PC-3 (cell line): Measurements from ENCODE around the gene USP3. TPM values are rescaled to one million over a fixed set of nuclear protein-coding genes. Genes with fewer than 3 reads are reported as not detected.
"Not testable (repeated sequence)": the region's sequence is repeated elsewhere in the genome, so short reads cannot be mapped to it uniquely, and the experiment has no call there.

Experiments used
- ATAC-seq: fragments of 200-7000 bp; cut with Tn5 transposase; 2 replicates; pipeline ENCODE4 v1.9.1; 2020; ENCODE audit warnings: mild to moderate bottlenecking, moderate library complexity
- BruUV-seq: library from RNA; stranded (reverse); fragments of 400-500 nt; replicated peaks from 2 replicates; lab custom pipeline; 2021; lab: Mats Ljungman, UMichigan
- CTCF ChIA-PET: fragments of 300-600 bp; sonication (Branson Sonifier 250); formaldehyde crosslinking; loops from one replicate; lab custom pipeline; 2022; ENCODE audit warnings: antibody characterized with exemption; lab: Charles Lee
- POLR2A ChIA-PET: fragments of 300-600 bp; sonication (Branson Sonifier 250); formaldehyde crosslinking; loops from one replicate; lab custom pipeline; 2022; ENCODE audit warnings: antibody characterized with exemption; ENCODE audit not compliant: unreplicated experiment; lab: Charles Lee
- DNase-seq: peaks from one replicate; pipeline ENCODE4 v3.0.0-alpha.2; 2015
- H2AFZ ChIP-seq: fragments of 300-600 bp; sonication (generic); 2 replicates; pipeline ENCODE4 v1.6.0; 2016; ENCODE audit warnings: antibody characterized with exemption, low read length
- H3F3A ChIP-seq: fragments of 300-600 bp; sonication (generic); one replicate; pipeline ENCODE4 v1.6.0; 2017; ENCODE audit warnings: antibody characterized with exemption, low read length, control low read depth, mild to moderate bottlenecking; ENCODE audit not compliant: unreplicated experiment
- H3K27ac ChIP-seq: fragments of 300-600 bp; sonication (generic); 2 replicates; pipeline ENCODE4 v1.5.1; 2016; ENCODE audit warnings: mild to moderate bottlenecking, low read length
- H3K27me3 ChIP-seq: fragments of 300-600 bp; sonication (generic); 2 replicates; pipeline ENCODE4 v1.6.1; 2016; ENCODE audit warnings: low read length, mixed read lengths
- H3K36me3 ChIP-seq: fragments of 300-600 bp; sonication (generic); 2 replicates; pipeline ENCODE4 v1.6.1; 2016; ENCODE audit warnings: low read depth, mixed run types, low read length, mixed read lengths
- H3K4me1 ChIP-seq: fragments of 300-600 bp; sonication (generic); 2 replicates; pipeline ENCODE4 v1.5.1; 2016; ENCODE audit warnings: low read length; ENCODE audit not compliant: insufficient read depth
- H3K4me2 ChIP-seq: fragments of 300-600 bp; sonication (generic); 2 replicates; pipeline ENCODE4 v1.6.0; 2016; ENCODE audit warnings: low read length
- H3K4me3 ChIP-seq: fragments of 300-600 bp; sonication (generic); 2 replicates; pipeline ENCODE4 v1.5.1; 2016; ENCODE audit warnings: mild to moderate bottlenecking, low read length, mixed read lengths
- H3K79me2 ChIP-seq: fragments of 300-600 bp; sonication (generic); 2 replicates; pipeline ENCODE4 v1.6.1; 2017; ENCODE audit warnings: low read length, mixed read lengths
- H3K9ac ChIP-seq: fragments of 300-600 bp; sonication (generic); 2 replicates; pipeline ENCODE4 v1.6.0; 2016; ENCODE audit warnings: mild to moderate bottlenecking, low read length
- H3K9me2 ChIP-seq: fragments of 300-600 bp; sonication (generic); replicated peaks from 2 replicates; pipeline ENCODE4 v1.6.1; 2016; ENCODE audit warnings: mixed run types, low read length, mixed read lengths
- H3K9me3 ChIP-seq: fragments of 300-600 bp; sonication (generic); 2 replicates; pipeline ENCODE4 v1.6.1; 2016; ENCODE audit warnings: low read length, mixed read lengths
- H4K20me1 ChIP-seq: fragments of 300-600 bp; sonication (generic); 2 replicates; pipeline ENCODE4 v1.6.1; 2016; ENCODE audit warnings: low read length, mixed read lengths
- EZH2 ChIP-seq: fragments of 300-600 bp; sonication (generic); IDR thresholded peaks from one replicate; pipeline ENCODE4 v1.6.1; 2017; ENCODE audit warnings: antibody characterized with exemption, mild to moderate bottlenecking, low read length; ENCODE audit not compliant: unreplicated experiment
- EZH2phosphoT487 ChIP-seq: fragments of 300-600 bp; sonication (generic); IDR thresholded peaks from 2 replicates; pipeline ENCODE4 v1.6.1; 2018; ENCODE audit warnings: mild to moderate bottlenecking, antibody characterized with exemption, low read length, borderline replicate concordance
- intact Hi-C: fragments of 100-400 bp; cut with micrococcal nuclease; formaldehyde crosslinking; loops from 2 replicates; pipeline ENCODE4 v1.9.0; 2023
- total RNA-seq: library from RNA; depleted of rRNA; stranded (reverse); fragments of >200 nt; gene quantifications from 2 replicates; pipeline ENCODE4 v1.2.3, GENCODE V29; 2014
- TF ChIP-seq, protein P1 (sequence below): fragments of 300-600 bp; sonication (generic); conservative IDR thresholded peaks from 2 replicates; pipeline ENCODE4 v1.5.1; 2017; ENCODE audit warnings: antibody characterized with exemption, low read depth, mild to moderate bottlenecking, low read length

The USP3 gene
- total RNA-seq, 1 experiment from 2014 or later = 26.9 TPM

DNA sequence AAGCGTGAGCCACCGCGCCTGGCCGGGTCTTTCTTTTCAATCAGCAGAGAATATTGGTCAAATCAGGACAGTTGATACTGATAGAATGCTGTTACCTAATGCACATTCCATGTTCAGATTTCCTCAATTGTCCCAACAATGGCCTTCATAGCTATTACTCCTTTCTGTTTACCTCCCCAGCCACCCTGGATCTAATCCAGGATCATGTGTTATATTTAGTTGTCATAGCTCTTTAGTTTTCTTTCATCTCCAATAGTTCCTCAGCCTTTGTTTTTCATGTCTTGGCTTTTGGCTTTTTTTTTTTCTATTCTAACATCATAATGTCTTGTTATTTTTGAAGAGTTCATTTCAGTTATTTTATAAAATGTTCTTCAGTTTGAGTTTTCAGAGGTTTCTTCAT, 14.6 kb downstream of the USP3 start:
- no peak overlapping the region for H3K4me3 ChIP-seq
- no peaks in the 10 kb centered on the region for H3K9me3 ChIP-seq
- no peaks in the 10 kb centered on the region for H3K36me3 ChIP-seq
- H4K20me1 ChIP-seq = peaks cover 87% of the 10 kb centered on the region
- no peak overlapping the region for H3K27ac ChIP-seq
- H3F3A ChIP-seq = no peaks in the 10 kb centered on the region
- no peaks in the 10 kb centered on the region for H3K27me3 ChIP-seq
- no peak overlapping the region for H3K4me2 ChIP-seq
- CTCF ChIA-PET = no interaction called here
- peaks cover 42% of the 10 kb centered on the region for H3K4me1 ChIP-seq
- peaks cover 100% of the 10 kb centered on the region for H3K79me2 ChIP-seq
- intact Hi-C loops = no loop called here
- TF ChIP-seq EZH2 = no peak
- TF ChIP-seq, protein P1, sequence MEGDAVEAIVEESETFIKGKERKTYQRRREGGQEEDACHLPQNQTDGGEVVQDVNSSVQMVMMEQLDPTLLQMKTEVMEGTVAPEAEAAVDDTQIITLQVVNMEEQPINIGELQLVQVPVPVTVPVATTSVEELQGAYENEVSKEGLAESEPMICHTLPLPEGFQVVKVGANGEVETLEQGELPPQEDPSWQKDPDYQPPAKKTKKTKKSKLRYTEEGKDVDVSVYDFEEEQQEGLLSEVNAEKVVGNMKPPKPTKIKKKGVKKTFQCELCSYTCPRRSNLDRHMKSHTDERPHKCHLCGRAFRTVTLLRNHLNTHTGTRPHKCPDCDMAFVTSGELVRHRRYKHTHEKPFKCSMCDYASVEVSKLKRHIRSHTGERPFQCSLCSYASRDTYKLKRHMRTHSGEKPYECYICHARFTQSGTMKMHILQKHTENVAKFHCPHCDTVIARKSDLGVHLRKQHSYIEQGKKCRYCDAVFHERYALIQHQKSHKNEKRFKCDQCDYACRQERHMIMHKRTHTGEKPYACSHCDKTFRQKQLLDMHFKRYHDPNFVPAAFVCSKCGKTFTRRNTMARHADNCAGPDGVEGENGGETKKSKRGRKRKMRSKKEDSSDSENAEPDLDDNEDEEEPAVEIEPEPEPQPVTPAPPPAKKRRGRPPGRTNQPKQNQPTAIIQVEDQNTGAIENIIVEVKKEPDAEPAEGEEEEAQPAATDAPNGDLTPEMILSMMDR = no peak
- ATAC-seq (no peak), DNase-seq (no peak)
- H2AFZ ChIP-seq = no peak overlapping the region
- no peaks in the 10 kb centered on the region for H3K9me2 ChIP-seq
- H3K9ac ChIP-seq = no peak overlapping the region
- no TSS peak for BruUV-seq
- POLR2A ChIA-PET = interaction anchor here (0.7 kb wide), 1 partner anchor 113 kb away, joined by 5 read pairs; no protein-coding TSS in a partner anchor

DNA sequence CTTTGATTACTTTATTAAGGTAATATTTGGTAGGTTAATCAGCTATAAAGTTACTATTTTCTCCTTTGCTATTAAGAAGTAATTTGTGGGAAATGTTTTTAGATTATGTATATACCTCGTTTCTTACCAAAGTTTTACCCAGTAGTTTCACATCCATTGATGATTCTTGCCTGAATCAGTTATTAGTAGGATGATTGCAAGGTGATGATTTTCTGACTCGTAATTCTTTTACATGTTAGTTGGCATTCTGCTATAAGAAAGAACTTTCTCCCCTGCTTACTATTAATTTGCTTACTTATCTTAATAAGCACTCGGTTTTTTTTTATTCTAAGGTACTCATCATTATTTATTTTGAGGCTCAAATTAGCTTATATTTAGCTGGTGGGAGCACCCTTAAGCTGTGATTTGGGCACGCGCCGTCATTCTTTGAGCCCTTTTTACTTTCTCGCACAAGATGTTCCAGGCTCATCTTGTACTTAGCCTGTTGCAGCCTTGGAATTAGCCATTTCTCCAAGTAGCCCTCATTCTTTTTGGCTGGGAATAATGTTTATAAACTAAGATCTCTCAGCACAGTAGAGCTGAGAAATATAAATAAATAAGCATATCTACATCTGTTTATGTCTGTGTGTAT, 15.3 kb downstream of the USP3 start:
- peaks cover 37% of the 10 kb centered on the region for H3K4me1 ChIP-seq
- H3K79me2 ChIP-seq = peaks cover 100% of the 10 kb centered on the region
- ATAC-seq = no peak
- no peak overlapping the region for H3K27ac ChIP-seq
- H4K20me1 ChIP-seq = peaks cover 85% of the 10 kb centered on the region
- H3K9ac ChIP-seq = no peak overlapping the region
- no peak overlapping the region for H3K4me2 ChIP-seq
- no peak overlapping the region for H2AFZ ChIP-seq
- no peaks in the 10 kb centered on the region for H3K9me2 ChIP-seq
- intact Hi-C loops = no loop called here
- CTCF ChIA-PET = no interaction called here
- BruUV-seq = no TSS peak
- TF ChIP-seq EZH2phosphoT487 (no peak), EZH2 (no peak)
- TF ChIP-seq, protein P1 = no peak
- H3K9me3 ChIP-seq = no peaks in the 10 kb centered on the region
- H3K36me3 ChIP-seq = no peaks in the 10 kb centered on the region
- no peaks in the 10 kb centered on the region for H3K27me3 ChIP-seq
- POLR2A ChIA-PET = interaction anchor here (0.7 kb wide), 1 partner anchor 57 kb away, joined by 20 read pairs; no protein-coding TSS in a partner anchor
- H3F3A ChIP-seq = no peaks in the 10 kb centered on the region
- H3K4me3 ChIP-seq = no peak overlapping the region
- no peak for DNase-seq

DNA sequence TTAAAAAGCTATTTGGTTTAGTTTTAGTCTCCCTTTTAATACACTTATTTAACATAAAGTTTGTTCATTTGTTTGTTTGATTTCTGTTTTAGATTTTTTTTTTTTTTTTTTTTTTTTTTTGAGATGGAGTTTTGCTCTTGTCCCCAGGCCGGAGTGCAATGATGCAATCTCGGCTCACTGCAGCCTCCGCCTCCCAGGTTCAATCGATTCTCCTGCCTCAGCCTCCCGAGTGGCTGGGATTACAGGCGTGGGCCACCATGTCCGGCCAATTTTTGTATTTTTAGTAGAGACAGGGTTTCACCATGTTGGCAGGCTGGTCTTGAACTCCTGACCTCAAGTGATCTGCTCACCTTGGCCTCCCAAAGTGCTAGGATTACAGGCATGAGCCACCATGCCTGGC, 16.1 kb downstream of the USP3 start:
- H3K9ac ChIP-seq, ATAC-seq, CTCF ChIA-PET, H3K27ac ChIP-seq, H3K36me3 ChIP-seq, intact Hi-C loops, BruUV-seq, H2AFZ ChIP-seq, H3K9me2 ChIP-seq, H3K4me2 ChIP-seq, H3K27me3 ChIP-seq, H3K4me3 ChIP-seq, DNase-seq, H3F3A ChIP-seq, H3K9me3 ChIP-seq: not testable (repeated sequence)
- POLR2A ChIA-PET = interaction anchor here (0.7 kb wide), 1 partner anchor 57 kb away, joined by 20 read pairs; no protein-coding TSS in a partner anchor
- peaks cover 85% of the 10 kb centered on the region for H4K20me1 ChIP-seq
- H3K79me2 ChIP-seq = peaks cover 100% of the 10 kb centered on the region
- peaks cover 30% of the 10 kb centered on the region for H3K4me1 ChIP-seq
